ENCODE data around the gene ACKR1. TPM values are rescaled to one million over a fixed set of nuclear protein-coding genes. Genes with fewer than 3 reads are reported as not detected.

ACKR1 gene
- total RNA-seq, 1 experiment from 2014 or later, result not detected

DNA sequence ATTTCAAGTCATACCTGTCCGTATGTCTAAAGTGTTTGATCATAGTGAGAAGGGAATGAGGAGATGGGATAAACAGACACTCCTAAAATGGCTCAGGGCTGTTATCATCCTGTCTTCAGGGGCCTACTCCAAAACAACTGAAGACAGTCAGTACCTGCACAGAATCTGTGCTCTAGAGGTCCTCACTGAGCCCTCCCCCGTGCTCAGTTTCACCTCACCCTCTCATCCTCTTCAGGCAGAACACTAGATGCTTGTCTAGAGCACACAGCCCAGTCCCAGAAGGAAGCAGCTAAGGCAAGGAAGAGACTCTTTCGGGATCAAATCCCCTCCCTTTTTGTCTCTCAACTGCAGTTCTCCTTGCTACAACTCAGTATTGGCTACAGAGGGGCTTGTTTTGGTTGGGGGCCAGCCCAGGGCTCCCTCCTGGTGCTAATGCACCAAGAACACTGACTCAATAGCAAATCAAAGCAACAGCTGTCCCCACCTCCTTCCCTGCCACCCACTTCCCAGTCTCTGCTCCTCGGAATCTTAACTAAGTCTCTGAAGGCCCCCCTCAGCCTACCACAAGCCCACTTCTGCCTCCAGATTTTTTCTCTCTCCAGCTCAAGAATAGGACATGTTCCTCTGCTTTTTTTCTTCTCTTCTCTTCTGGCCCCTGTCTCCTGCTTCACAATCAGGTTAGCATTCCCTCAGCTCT lies 23.2 kb upstream of the ACKR1 start:
- Histone ChIP-seq H3K4me3 (ENCODE audit: low read length) (no peak overlapping the region), H3K27me3 (ENCODE audit: low read length) (no peaks in the 10 kb centered on the region)

DNA sequence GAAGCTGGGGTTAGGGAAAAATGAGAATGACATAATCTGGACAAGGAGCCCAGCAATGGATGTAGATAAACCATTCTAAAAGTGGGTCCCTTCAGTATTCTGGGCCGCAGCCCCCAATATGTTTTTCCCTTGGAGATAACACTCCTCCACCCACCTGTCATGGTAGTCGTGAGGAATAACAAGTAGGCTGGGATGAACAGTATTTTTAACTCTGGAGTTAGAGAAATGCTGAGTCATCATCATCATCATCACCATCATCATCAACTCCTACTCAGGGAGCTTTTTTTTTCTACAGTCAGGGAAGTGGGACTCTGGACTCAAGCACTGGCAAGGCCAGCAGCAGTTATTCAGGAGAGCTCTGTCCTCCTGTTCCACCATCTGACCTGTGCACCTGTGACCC lies 20.5 kb upstream of the ACKR1 start:
- no peaks in the 10 kb centered on the region for H4K20me1 ChIP-seq (ENCODE audit: insufficient read depth, low read depth, low read length)
- no peak overlapping the region for H3K4me2 ChIP-seq (ENCODE audit: low read depth, low read length, poor library complexity, severe bottlenecking)
- no peaks in the 10 kb centered on the region for H3K36me3 ChIP-seq (ENCODE audit: insufficient read depth, low read length)
- 0 out of 2 replicates have a peak, but pooled peaks cover 3% of the 10 kb centered on the region for H3K27me3 ChIP-seq (ENCODE audit: low read length)
- H3K4me3 ChIP-seq (ENCODE audit: low read length), result no peak overlapping the region
- no peaks in the 10 kb centered on the region for H3K9me3 ChIP-seq (ENCODE audit: low read length)
- no peak for DNase-seq
- no peak overlapping the region for H3K9ac ChIP-seq (ENCODE audit: low read length)
- no peaks in the 10 kb centered on the region for H3K79me2 ChIP-seq (ENCODE audit: low read length)
- no peak overlapping the region for H2AFZ ChIP-seq (ENCODE audit: low read length)
- no peaks in the 10 kb centered on the region for H3K9me2 ChIP-seq (replicated peaks; ENCODE audit: insufficient read depth, low read length)
- H3K27ac ChIP-seq (ENCODE audit: low read length), result no peak overlapping the region
- H3K4me1 ChIP-seq (ENCODE audit: low read length), result no peaks in the 10 kb centered on the region

More for the DNA sequence above, 23.2 kb upstream of the ACKR1 start:
- Histone ChIP-seq H3K36me3 (ENCODE audit: insufficient read depth, low read length) (no peaks in the 10 kb centered on the region), H3K27ac (ENCODE audit: low read length) (no peak overlapping the region), H3K9ac (ENCODE audit: low read length) (no peak overlapping the region), H2AFZ (ENCODE audit: low read length) (no peak overlapping the region), H3K4me1 (ENCODE audit: low read length) (no peaks in the 10 kb centered on the region), H3K79me2 (ENCODE audit: low read length) (no peaks in the 10 kb centered on the region), H3K9me2 (replicated peaks; ENCODE audit: insufficient read depth, low read length) (no peaks in the 10 kb centered on the region), H3K4me2 (ENCODE audit: low read depth, low read length, poor library complexity, severe bottlenecking) (no peak overlapping the region), H4K20me1 (ENCODE audit: insufficient read depth, low read depth, low read length) (peaks cover 3% of the 10 kb centered on the region; the same call in 1 of the 2 replicates), H3K9me3 (ENCODE audit: low read length) (no peaks in the 10 kb centered on the region)
- no peak for DNase-seq

DNA sequence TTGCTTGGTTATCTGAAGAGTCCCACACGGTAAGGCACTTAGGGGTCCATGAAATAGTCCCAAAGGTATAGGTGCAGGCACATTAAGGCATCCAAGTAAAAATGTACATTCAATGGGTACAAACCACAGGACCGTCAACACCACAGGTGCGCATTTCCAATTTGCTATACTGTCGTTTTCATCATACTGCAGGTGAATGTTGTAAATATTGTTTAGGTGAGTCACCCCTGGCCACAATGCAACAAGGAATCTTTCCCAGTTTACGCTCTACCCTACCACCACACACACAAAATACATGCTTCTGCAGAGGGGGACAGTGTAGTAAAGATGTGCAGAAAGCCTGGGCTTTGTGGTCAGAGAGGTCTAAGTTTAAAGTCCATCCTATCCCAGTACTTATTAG lies 19.6 kb upstream of the ACKR1 start:
- no peak for DNase-seq
- Histone ChIP-seq H3K4me2 (ENCODE audit: low read depth, low read length, poor library complexity, severe bottlenecking) (no peak overlapping the region), H3K9me2 (replicated peaks; ENCODE audit: insufficient read depth, low read length) (no peaks in the 10 kb centered on the region), H3K9me3 (ENCODE audit: low read length) (no peaks in the 10 kb centered on the region), H3K27me3 (ENCODE audit: low read length) (0 out of 2 replicates have a peak, but pooled peaks cover 3% of the 10 kb centered on the region), H3K36me3 (ENCODE audit: insufficient read depth, low read length) (no peaks in the 10 kb centered on the region), H3K79me2 (ENCODE audit: low read length) (no peaks in the 10 kb centered on the region), H3K27ac (ENCODE audit: low read length) (no peak overlapping the region), H3K4me1 (ENCODE audit: low read length) (no peaks in the 10 kb centered on the region), H3K9ac (ENCODE audit: low read length) (no peak overlapping the region), H2AFZ (ENCODE audit: low read length) (no peak overlapping the region), H4K20me1 (ENCODE audit: insufficient read depth, low read depth, low read length) (no peaks in the 10 kb centered on the region), H3K4me3 (ENCODE audit: low read length) (no peak overlapping the region)

DNA sequence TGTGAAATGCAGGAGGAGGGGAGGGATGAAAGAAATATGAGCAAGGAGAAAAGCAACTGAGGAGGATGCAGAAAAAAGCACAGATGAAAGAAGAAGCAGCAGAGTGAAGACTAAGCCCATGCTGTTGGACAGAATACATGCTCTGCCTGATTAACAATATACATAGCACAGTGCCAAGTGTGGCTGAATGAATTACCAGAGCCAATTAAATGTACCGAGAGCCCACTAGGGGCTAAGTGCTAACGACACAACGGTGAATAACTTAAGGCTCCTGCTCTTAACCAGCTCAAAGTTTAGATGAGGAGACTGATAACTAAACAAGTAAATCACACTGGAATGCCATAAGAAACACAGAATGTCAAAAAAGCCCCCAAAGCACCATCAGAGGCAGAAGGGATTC lies 17.6 kb upstream of the ACKR1 start:
- H3K4me3 ChIP-seq (ENCODE audit: low read length), result no peak overlapping the region
- no peak for DNase-seq
- H3K9ac ChIP-seq (ENCODE audit: low read length), result no peak overlapping the region
- H3K27me3 ChIP-seq (ENCODE audit: low read length), result 0 out of 2 replicates have a peak, but pooled peaks cover 3% of the 10 kb centered on the region
- H3K36me3 ChIP-seq (ENCODE audit: insufficient read depth, low read length), result no peaks in the 10 kb centered on the region
- H3K27ac ChIP-seq (ENCODE audit: low read length), result no peak overlapping the region
- H3K4me2 ChIP-seq (ENCODE audit: low read depth, low read length, poor library complexity, severe bottlenecking), result no peak overlapping the region
- no peak overlapping the region for H2AFZ ChIP-seq (ENCODE audit: low read length)
- H3K4me1 ChIP-seq (ENCODE audit: low read length), result no peaks in the 10 kb centered on the region
- no peaks in the 10 kb centered on the region for H3K9me3 ChIP-seq (ENCODE audit: low read length)
- H3K9me2 ChIP-seq (replicated peaks; ENCODE audit: insufficient read depth, low read length), result no peaks in the 10 kb centered on the region
- H4K20me1 ChIP-seq (ENCODE audit: insufficient read depth, low read depth, low read length), result no peaks in the 10 kb centered on the region
- H3K79me2 ChIP-seq (ENCODE audit: low read length), result no peaks in the 10 kb centered on the region

DNA sequence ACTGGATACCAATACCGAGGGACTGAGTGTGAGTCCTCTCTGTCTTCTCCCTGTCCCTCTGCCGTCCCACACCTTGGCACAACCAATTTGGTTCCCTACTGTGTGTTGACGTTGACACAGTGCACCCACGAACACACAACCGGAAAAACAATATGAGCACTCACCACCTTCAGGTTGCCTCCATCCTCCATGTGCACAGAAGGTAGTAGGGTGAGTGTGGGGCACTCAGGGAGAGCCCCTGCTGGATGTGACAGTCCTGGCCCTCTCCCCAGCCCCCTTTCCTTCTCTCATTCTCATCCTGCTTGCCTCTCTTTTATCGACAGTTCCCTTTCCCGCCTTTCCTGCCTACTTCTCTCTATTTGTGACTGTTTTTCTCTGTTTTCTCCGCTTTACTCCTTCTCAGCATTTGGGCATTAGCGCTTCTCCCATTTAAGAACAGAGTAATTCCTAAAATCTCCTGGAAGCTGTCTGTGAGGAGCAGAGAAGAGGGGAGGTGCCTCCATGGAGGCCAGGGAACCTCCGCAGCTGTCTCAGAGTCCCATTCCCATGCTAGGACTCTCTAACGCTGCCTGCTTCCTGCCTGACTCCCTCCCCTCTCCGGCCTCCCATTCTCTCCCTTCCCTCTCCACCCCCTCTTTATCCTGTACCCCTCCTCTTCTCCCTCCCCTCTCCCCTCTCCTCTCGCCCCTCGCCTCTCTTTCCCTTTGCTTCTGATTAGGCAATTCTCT lies 16.9 kb upstream of the ACKR1 start:
- Histone ChIP-seq H3K79me2 (ENCODE audit: low read length) (no peaks in the 10 kb centered on the region), H3K27me3 (ENCODE audit: low read length) (0 out of 2 replicates have a peak, but pooled peaks cover 3% of the 10 kb centered on the region), H3K9me3 (ENCODE audit: low read length) (no peaks in the 10 kb centered on the region), H3K4me3 (ENCODE audit: low read length) (no peak overlapping the region), H3K4me2 (ENCODE audit: low read depth, low read length, poor library complexity, severe bottlenecking) (no peak overlapping the region), H3K9me2 (replicated peaks; ENCODE audit: insufficient read depth, low read length) (no peaks in the 10 kb centered on the region), H2AFZ (ENCODE audit: low read length) (no peak overlapping the region), H3K27ac (ENCODE audit: low read length) (no peak overlapping the region), H3K36me3 (ENCODE audit: insufficient read depth, low read length) (no peaks in the 10 kb centered on the region), H3K9ac (ENCODE audit: low read length) (no peak overlapping the region), H4K20me1 (ENCODE audit: insufficient read depth, low read depth, low read length) (no peaks in the 10 kb centered on the region), H3K4me1 (ENCODE audit: low read length) (no peaks in the 10 kb centered on the region)
- no peak for DNase-seq

DNA sequence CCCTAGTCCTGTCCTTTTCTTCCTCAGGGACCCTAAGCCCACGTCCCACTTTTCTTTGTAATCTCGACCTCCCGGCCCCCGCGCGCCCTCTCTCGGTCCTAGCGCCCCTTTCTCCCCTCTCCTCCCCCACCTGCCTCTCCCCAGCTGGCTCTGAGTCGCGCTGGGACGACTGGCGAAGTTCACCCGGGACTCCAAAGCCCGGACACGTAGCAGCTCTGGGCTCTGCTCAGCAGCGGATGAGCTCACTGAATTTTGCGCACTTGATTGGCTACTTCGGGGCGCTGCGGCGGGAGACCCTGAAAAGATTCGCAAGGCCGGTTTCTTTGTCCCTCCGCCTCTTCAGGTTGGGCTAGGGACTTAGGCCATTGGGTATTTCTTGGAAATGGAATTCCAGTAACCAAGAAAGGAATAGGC lies 16.3 kb upstream of the ACKR1 start:
- Histone ChIP-seq H3K27me3 (ENCODE audit: low read length) (0 out of 2 replicates have a peak, but pooled peaks cover 3% of the 10 kb centered on the region), H3K9ac (ENCODE audit: low read length) (no peak overlapping the region), H3K4me1 (ENCODE audit: low read length) (no peaks in the 10 kb centered on the region), H3K9me3 (ENCODE audit: low read length) (no peaks in the 10 kb centered on the region), H3K36me3 (ENCODE audit: insufficient read depth, low read length) (no peaks in the 10 kb centered on the region), H3K79me2 (ENCODE audit: low read length) (no peaks in the 10 kb centered on the region), H2AFZ (ENCODE audit: low read length) (no peak overlapping the region), H3K4me3 (ENCODE audit: low read length) (no peak overlapping the region), H3K9me2 (replicated peaks; ENCODE audit: insufficient read depth, low read length) (no peaks in the 10 kb centered on the region), H3K27ac (ENCODE audit: low read length) (no peak overlapping the region), H4K20me1 (ENCODE audit: insufficient read depth, low read depth, low read length) (no peaks in the 10 kb centered on the region), H3K4me2 (ENCODE audit: low read depth, low read length, poor library complexity, severe bottlenecking) (no peak overlapping the region)
- peak; percentile 67 for DNase-seq

DNA sequence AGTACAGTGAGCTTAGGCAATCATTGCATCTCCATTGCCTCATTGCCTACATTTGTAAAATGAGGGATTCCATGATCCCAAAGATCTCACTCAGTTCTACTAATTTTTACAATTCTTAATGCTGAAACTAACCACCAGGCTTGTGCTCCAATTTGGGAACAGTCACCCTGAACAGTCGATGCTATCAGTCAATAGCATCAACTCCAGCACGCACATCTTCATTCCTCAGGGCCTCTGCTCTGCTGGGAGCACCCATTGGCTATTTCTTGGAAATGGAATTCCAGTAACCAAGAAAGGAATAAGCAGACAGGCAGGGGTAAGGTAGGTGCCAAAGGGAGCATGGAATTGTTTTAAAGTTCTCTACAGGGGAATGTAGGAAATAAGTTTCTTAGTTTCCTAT lies 14.2 kb upstream of the ACKR1 start:
- Histone ChIP-seq H3K4me2 (ENCODE audit: low read depth, low read length, poor library complexity, severe bottlenecking) (no peak overlapping the region), H3K36me3 (ENCODE audit: insufficient read depth, low read length) (no peaks in the 10 kb centered on the region), H3K4me3 (ENCODE audit: low read length) (no peak overlapping the region), H2AFZ (ENCODE audit: low read length) (no peak overlapping the region), H3K27me3 (ENCODE audit: low read length) (0 out of 2 replicates have a peak, but pooled peaks cover 3% of the 10 kb centered on the region), H3K27ac (ENCODE audit: low read length) (no peak overlapping the region), H3K79me2 (ENCODE audit: low read length) (no peaks in the 10 kb centered on the region), H3K4me1 (ENCODE audit: low read length) (no peaks in the 10 kb centered on the region), H3K9me2 (replicated peaks; ENCODE audit: insufficient read depth, low read length) (no peaks in the 10 kb centered on the region), H3K9me3 (ENCODE audit: low read length) (no peaks in the 10 kb centered on the region), H4K20me1 (ENCODE audit: insufficient read depth, low read depth, low read length) (no peaks in the 10 kb centered on the region), H3K9ac (ENCODE audit: low read length) (no peak overlapping the region)
- DNase-seq, result no peak

DNA sequence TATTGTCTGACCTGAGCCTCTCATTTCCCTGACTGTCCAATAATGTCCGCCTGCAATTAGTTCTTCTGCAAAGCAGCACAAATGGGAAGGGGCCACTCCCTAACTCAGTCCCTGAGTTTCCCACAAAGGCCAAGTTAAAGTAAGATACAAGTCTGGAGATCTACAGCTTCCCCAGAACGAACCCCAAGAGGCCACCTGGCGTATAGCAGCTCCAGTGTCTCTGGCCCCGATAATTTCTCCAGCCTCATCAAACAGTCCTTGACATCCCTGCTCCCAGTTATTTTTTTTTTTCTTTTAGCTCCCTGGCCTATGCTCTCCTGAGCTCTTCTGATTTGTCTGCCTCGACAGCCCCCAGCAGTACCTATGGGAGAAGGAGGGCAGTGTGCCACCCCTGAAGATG lies 8.1 kb upstream of the ACKR1 start:
- Histone ChIP-seq H3K79me2 (ENCODE audit: low read length) (no peaks in the 10 kb centered on the region), H4K20me1 (ENCODE audit: insufficient read depth, low read depth, low read length) (no peaks in the 10 kb centered on the region; the same call in 1 of the 2 replicates), H3K27ac (ENCODE audit: low read length) (no peak overlapping the region), H3K4me2 (ENCODE audit: low read depth, low read length, poor library complexity, severe bottlenecking) (no peak overlapping the region), H3K9me2 (replicated peaks; ENCODE audit: insufficient read depth, low read length) (no peaks in the 10 kb centered on the region), H3K9me3 (ENCODE audit: low read length) (no peaks in the 10 kb centered on the region), H2AFZ (ENCODE audit: low read length) (no peak overlapping the region), H3K9ac (ENCODE audit: low read length) (no peak overlapping the region), H3K4me3 (ENCODE audit: low read length) (no peak overlapping the region), H3K4me1 (ENCODE audit: low read length) (no peaks in the 10 kb centered on the region), H3K27me3 (ENCODE audit: low read length) (no peaks in the 10 kb centered on the region), H3K36me3 (ENCODE audit: insufficient read depth, low read length) (no peaks in the 10 kb centered on the region)
- no peak for DNase-seq

Measured in Karpas-422 (cell line).